HG02571 (cell line): ENCODE data around the gene CRHR2.
"Not testable (repeated sequence)": the region's sequence is repeated elsewhere in the genome, so short reads cannot be mapped to it uniquely, and the experiment has no call there.

Source experiments
- ATAC-seq: cut with Tn5 transposase; IDR thresholded peaks from one replicate; pipeline ENCODE4 v1.9.1; 2021; ENCODE audit warnings: mild to moderate bottlenecking, moderate library complexity; ENCODE audit not compliant: unreplicated experiment

CRHR2 gene

DNA sequence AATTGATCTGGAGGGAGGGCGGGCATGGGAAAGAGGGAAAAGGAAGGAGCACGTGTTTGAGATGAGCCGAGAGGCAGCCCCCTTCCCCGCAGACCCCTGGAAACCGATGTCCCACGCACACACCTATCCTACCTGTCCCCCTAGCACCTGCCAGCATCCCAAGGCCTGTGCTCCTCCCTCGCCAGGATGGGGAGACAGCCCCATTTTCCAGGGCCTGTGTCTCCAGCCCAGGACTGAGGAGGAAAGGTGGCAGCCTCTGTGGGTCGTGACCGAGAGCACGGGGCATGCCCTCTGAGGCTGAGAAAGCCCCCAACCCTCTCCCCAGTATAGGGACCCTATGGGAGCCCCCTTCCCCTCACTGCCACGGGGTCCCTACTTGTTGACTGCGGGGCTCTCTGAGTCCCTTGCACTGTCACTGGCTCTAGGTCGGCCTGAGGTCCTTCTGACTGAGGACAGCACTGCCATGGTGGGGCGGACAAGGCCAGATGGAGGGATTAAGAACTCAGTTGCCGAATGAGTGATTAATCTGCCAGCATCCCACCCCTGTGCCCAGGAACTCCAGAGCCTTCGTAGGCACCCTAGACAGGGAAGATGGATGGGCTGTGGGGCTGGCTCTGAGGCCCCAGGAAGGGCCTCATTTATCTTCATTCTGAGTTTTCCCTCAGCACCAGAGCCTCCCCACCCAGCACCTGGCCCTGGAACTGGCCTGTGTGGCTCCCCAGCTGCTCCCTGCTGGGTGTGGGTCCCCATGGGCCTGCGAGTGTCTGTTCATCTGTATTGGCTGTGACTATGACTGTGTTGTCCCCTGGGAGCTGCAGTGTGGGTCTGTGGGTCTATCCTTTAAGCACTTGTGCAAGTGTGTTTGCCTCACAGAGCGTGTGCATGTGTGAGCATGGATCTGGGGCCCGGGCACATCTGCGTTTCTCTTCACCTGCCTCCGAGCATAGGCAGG, 26.0 kb downstream of the CRHR2 start:
- no peak for ATAC-seq

DNA sequence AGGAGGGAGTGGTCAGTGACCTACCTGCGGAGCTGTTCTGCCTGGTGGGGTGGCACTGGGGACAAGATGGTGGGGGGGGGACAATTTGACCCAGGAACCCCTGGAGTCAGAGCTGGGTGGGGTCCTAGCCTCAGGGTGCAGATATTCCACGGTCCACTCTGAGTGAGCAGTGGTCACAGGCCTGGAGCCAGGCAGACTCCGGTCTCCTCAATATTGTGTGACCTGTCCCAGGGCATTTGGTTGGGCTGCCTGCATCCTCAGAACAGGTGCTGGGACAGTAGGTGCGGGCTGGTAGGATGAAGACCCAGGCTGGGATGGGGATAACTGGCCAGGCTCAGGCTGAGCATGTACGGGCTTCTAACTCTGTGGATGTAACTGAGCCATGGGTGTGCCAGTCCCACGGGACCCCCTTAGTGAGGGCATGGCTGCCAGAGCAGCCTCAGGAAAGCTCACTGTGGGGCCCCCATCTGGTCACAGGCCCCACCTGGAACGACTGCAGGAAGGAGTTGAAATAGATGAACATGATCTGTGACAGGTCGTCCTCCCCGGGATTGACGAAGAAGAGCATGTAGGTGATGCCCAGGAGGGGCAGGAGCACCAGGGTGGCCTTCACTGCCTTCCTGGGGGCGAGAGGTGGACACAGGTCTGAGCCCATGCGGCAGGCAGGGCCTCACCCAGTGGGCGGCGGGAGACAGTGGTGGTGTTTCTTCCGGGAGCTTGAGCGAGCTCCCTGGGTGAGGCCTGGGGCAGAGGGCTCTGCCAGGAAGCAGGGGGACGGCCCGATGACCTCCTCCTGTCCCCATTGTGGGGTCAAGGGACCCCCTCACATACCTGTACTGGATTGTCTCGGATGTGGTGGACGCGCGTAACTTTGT, 26.9 kb downstream of the CRHR2 start:
- no peak for ATAC-seq

DNA sequence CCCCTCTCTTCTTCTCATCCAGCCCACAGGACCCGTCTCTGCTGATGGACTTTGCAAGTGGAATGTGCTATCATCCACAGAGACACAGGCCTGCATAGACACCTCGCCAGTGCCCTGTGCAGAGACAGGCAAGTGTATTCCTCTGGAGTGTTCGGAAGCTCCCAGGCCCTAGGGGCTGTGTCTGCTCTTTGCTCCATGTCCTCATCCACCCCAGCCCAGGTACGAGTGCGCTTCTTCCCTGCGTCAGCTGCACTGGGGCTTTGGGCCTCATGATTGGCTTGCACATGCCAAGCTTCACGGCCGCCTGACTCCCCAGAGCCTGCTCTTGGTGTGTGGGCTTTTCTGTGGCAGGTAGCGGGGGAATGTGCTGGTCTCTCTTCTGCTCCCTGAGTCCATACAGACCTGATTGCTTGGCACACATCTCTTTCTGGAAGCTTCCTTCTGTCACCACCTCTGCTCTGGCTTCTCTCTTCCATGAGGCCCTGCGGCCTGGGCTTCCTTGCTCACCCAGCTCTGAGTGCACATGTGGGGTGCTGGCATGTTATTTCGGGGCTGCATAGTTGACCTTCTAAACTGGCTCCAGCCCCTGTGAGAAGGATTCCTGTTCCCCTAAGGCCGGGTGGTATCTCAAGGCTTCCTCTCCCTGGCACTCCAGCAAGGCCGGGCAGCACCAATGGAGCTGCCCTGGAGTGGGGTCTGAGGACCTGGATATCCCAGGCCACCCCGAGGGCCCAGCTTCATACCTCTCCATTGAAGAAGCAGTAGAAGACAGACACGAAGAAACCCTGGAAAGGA, 27.8 kb downstream of the CRHR2 start:
- no peak for ATAC-seq

- ATAC-seq, result no peak
Observed at GRCh38 chr7:30652698-30653641, 29.3 kb downstream of the CRHR2 start.

GRCh38 chr7:30652132-30652531, 30.1 kb downstream of the CRHR2 start:
- ATAC-seq, result no peak

DNA sequence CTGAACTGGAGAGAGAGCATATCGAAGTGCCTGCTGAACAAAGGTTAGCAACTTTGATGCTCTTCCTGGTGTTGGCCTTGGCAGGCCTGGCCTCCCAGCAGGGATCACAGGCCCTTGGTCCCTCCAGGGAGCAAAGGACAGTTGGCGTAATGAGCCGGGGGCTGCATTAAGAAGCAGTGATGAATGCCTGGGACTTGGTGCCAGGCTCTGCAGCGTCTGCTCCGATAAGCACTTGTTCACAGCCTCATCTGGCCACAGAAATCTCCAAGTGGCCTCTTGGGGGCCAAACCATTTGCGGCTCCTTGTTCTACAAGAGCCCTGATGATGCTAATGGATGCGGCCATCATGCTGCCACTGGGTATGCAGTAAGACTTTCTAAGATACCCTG, 31.8 kb downstream of the CRHR2 start:
- no peak for ATAC-seq

- no peak for ATAC-seq
Observed at GRCh38 chr7:30649717-30650420, 32.4 kb downstream of the CRHR2 start.

GRCh38 chr7:30648744-30649540, 33.3 kb downstream of the CRHR2 start:
- no peak for ATAC-seq

DNA sequence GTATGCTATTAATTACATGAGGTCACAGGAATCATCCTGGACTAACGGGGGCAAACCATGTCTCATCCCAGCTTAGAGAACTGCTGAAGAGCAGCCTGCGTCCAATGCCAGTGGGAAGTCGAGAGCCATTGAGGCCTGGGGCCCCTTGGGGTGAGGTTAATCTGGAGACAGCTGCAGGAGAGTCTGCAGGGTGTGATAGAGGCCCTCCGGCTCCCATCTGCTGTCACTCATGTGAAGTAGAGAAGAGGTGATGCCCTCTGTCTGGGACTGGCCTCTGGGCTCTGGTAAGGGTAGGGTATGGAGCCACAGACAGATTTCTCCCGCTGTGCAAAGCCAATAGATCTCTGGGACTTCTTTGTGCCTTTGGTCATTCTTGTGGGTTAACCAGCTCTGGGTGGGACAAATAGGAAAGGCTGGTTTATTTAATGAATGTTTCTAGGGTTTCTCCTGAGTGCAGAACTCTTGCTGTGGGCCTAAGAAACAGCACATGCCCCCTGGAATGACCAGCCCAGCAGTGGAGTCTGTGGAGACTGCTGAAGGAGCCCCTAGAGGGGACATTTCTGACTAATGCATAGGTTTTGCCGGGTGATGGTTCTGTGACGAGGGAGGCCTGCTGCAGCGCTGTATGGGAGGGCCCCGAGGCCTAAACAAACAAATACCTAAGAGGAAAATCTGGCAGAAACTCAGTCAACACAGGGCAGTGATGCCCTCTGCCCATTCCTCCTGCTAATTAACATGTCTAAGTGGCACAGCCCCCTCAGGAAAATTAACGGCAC, 34.5 kb downstream of the CRHR2 start:
- no peak for ATAC-seq

- no peak for ATAC-seq
Observed at GRCh38 chr7:30646154-30646553, 36.1 kb downstream of the CRHR2 start.

GRCh38 chr7:30645661-30646060, 36.6 kb downstream of the CRHR2 start:
- ATAC-seq, result no peak

DNA sequence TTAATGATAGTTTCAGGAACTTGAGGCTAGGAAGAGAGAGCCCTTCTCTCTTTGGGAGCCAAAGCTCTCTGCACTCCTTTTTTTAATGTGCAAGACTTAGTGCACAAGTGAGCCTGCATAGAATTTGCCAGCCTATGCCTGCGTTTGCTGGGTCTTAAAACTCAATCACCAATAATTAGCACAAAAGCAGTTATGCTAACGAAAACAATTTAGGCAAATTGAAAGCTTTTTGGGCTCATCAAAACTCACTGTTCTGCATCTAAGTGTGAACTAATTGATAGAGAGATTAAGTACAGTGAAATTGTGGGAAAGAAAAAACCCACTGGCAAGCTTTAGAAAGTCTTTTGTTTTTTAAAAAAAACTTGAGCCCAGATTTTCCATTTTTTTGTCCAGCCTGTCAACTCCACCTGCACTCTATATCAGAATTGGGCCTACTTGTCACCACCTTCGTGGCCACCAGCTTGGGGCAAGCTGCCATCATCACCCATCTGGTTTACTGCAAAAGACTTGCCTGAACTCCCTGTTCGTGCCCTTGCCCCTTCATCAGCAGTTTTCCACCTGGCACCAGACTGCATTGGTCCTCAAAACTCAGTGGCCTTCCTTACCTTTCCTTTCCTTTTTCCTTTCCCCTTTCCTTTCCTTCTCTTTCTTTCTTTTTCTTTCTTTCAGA, 37.8 kb downstream of the CRHR2 start:
- no peak for ATAC-seq

DNA sequence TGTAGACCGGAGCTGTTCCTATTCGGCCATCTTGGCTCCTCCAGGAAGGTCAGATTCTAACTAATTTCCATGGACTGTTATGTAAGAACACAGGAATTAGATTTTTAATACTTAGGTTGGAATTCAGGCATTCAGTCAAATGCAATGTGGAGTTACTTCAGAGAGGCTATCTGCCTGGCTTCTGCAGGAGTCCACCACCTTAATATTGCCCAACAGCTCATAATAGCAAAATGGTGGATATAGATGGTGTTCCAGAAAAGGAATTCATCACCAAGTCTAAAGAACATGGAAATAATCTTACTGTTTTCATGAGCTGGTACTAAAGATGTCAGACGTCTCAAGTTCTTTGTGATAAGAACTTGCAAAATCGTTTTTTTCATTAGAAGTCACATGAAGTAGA, 39.5 kb downstream of the CRHR2 start:
- no peak for ATAC-seq

GRCh38 chr7:30642322-30642721, 39.9 kb downstream of the CRHR2 start:
- ATAC-seq, result not testable (repeated sequence)

DNA sequence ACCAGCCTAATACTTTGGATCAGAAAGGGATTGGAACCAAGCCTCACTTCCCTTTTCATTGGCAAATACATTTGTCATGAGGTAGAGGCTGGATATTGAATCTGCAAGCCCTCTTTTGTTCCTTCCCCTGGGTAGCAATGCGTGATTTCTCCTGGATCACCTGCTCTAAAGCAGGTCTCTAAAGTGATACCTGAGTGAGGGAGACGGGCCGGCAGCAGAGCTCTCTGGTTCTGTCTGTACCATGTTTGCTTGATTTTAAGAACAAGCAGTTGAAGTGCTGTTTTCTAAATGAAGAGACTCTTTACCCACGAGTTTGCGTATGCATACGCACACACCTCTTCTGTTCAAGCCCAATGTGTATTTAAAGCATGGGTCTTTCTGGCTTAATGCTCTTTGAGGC, 46.5 kb downstream of the CRHR2 start:
- ATAC-seq, result no peak

- ATAC-seq, result no peak
Observed at GRCh38 chr7:30634634-30635201, 47.5 kb downstream of the CRHR2 start.

DNA sequence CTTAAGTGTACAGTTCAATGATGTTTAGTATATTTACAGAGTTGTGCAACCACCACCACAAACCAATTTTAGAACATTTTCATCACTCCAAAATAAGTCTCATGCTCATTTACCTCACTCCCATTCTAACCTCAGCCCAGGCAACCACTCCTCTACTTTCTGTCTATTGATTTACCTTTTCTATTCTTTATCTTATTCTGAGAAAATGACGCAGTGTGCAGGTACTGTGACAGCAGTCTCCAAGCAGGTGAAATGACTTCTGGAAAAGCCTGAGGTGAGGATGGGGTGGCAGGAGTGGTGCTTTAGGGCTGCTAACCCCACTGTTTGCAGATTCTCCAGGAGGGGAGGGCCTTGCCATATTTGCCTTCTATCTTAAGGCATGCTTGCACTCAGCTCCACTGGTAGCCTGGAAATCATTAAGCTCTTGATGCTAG, 48.0 kb downstream of the CRHR2 start:
- no peak for ATAC-seq
